SK-N-MC (cell line): ENCODE data around the gene PARD3.

Experiments
- EZH2 ChIP-seq: fragments of 200-600 bp; sonication (generic); IDR thresholded peaks from one replicate; pipeline ENCODE4 v1.6.1; 2017; ENCODE audit warnings: antibody characterized with exemption
- POLR2AphosphoS5 ChIP-seq: IDR thresholded peaks from 2 replicates; pipeline ENCODE4 v1.6.1; 2012; ENCODE audit warnings: mild to moderate bottlenecking, low read depth, low read length, borderline replicate concordance

DNA sequence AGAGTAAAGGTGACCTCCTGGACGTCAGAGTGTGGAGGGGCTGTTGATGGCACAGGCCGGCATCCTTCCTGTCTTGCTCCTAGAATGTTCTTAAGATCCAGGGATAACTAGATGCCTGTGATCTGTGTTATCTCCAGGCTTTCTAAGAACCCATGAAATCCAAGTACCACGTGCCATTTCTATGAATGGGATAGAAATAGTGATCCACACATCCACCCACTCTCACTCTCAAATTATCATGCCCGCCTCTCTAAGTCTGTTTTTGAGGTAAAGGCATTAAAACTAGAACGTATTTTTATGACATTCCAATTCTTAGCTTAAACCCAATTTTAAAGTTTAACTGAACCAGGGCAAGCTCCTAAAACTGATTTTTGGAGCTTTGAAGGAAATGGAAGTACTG, 622.5 kb downstream of the PARD3 start:
- no peak for TF ChIP-seq EZH2
- TF ChIP-seq POLR2AphosphoS5: no peak
